ENCODE data around the gene RIC3.

- TF ChIP-seq CTCF (IDR thresholded peaks at IDR 0.05) (no peak), POLR2A (IDR thresholded peaks at IDR 0.05) (no peak)
Measured at GRCh38 chr11:8083871-8084281, 84.9 kb downstream of the RIC3 start.

All from esophagus squamous epithelium (tissue), 4 donors.